Upper lobe of left lung (tissue), 4 donors: Measurements from ENCODE around the gene AGK.

Source experiments
- POLR2A ChIP-seq, 4 donors: fragments of 450-650 bp; IDR thresholded peaks; one replicate each; pipeline ENCODE4 v1.5.1; 2016 to 2017; ENCODE audit warnings: antibody characterized with exemption in 4 of 4, mild to moderate bottlenecking in 2 of 4
- TF ChIP-seq, protein P1 (sequence below), 6 experiments: fragments of 450-650 bp in 4 of 6; fragments of 200-600 bp in 2 of 6; sonication (generic) in 2 of 6; IDR thresholded peaks; one replicate each; pipeline ENCODE4 v1.5.1; 2016 to 2019; ENCODE audit warnings: antibody characterized with exemption in 6 of 6

DNA sequence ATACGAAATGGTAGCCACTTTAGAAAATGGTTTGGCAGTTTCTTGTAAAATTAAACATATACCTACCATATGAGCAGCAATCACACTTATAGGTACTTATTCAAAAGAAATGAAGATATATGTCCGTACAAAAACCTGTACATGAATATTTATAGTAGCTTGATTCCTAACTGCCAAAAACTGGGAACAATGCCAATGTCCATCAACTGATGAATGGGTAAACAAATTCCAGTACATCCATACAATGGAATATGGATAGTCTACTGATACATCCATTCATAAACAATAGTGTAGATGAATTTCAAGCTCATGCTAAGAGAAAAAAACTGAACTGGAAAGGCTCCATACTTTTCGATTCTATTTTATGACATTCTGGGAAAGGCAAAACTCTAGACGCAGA lies 68.5 kb downstream of the AGK start:
- TF ChIP-seq, protein P1, sequence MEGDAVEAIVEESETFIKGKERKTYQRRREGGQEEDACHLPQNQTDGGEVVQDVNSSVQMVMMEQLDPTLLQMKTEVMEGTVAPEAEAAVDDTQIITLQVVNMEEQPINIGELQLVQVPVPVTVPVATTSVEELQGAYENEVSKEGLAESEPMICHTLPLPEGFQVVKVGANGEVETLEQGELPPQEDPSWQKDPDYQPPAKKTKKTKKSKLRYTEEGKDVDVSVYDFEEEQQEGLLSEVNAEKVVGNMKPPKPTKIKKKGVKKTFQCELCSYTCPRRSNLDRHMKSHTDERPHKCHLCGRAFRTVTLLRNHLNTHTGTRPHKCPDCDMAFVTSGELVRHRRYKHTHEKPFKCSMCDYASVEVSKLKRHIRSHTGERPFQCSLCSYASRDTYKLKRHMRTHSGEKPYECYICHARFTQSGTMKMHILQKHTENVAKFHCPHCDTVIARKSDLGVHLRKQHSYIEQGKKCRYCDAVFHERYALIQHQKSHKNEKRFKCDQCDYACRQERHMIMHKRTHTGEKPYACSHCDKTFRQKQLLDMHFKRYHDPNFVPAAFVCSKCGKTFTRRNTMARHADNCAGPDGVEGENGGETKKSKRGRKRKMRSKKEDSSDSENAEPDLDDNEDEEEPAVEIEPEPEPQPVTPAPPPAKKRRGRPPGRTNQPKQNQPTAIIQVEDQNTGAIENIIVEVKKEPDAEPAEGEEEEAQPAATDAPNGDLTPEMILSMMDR (IDR thresholded peaks at IDR 0.05): no peak
- no peak for TF ChIP-seq POLR2A (IDR thresholded peaks at IDR 0.05)
